Suppressor macrophage (primary cell): Measurements from ENCODE around the gene PLK5.

Experiments
- DNase-seq, 4 experiments: peaks; one replicate each; pipeline ENCODE4 v3.0.0-alpha.2; 2020 to 2022

Gene PLK5

GRCh38 chr19:1558552-1558951, 34.7 kb downstream of the PLK5 start:
- DNase-seq = no peak

- no peak for DNase-seq
These were observed 36.5 kb downstream of the PLK5 start for GRCh38 chr19:1560286-1560882.

GRCh38 chr19:1561236-1561842, 37.5 kb downstream of the PLK5 start:
- no peak for DNase-seq

- no peak for DNase-seq
These were observed 39.4 kb downstream of the PLK5 start for GRCh38 chr19:1563251-1563650.

GRCh38 chr19:1566392-1567115, 42.7 kb downstream of the PLK5 start:
- no peak for DNase-seq

GRCh38 chr19:1567116-1567847, 43.4 kb downstream of the PLK5 start:
- peak; percentile 34 to 67 (median 42) for DNase-seq

GRCh38 chr19:1567848-1568227, 44.0 kb downstream of the PLK5 start:
- DNase-seq = no peak

GRCh38 chr19:1568320-1569019, 44.6 kb downstream of the PLK5 start, which contains the start of gene MEX3D:
Gene MEX3D (minus strand): TSS chr19:1568325. CDS start chr19:1568058, 267 bp downstream.
- peak; percentile 82 to 96 (median 92) for DNase-seq

- DNase-seq = no peak
These were observed 46.1 kb downstream of the PLK5 start for GRCh38 chr19:1569997-1570396.

GRCh38 chr19:1570836-1571235, 47.0 kb downstream of the PLK5 start:
- no peak for DNase-seq

GRCh38 chr19:1571358-1571757, 47.5 kb downstream of the PLK5 start:
- DNase-seq = no peak

GRCh38 chr19:1572795-1573194, 48.9 kb downstream of the PLK5 start:
- DNase-seq = no peak

GRCh38 chr19:1574354-1575136, 50.7 kb downstream of the PLK5 start:
- no peak for DNase-seq

GRCh38 chr19:1575323-1576241, 51.7 kb downstream of the PLK5 start:
- no peak for DNase-seq

- no peak for DNase-seq
These were observed 52.6 kb downstream of the PLK5 start for GRCh38 chr19:1576242-1577089.

GRCh38 chr19:1577090-1577928, 53.4 kb downstream of the PLK5 start:
- DNase-seq = no peak

- no peak for DNase-seq
These were observed 54.2 kb downstream of the PLK5 start for GRCh38 chr19:1577929-1578618.

GRCh38 chr19:1579222-1579621, 55.3 kb downstream of the PLK5 start:
- no peak for DNase-seq
